ENCODE results near the gene PIK3C2G. TPM values are rescaled to one million over a fixed set of nuclear protein-coding genes. Genes with fewer than 3 reads are reported as not detected.

Gene PIK3C2G
- total and polyA plus RNA-seq, 2 experiments from 2014 or later: not detected

GRCh38 chr12:18551701-18552100 is 290.4 kb downstream of the PIK3C2G start:
- H3K9me3 ChIP-seq (ENCODE audit: low read depth): no peaks in the 10 kb centered on the region
- H3K27me3 ChIP-seq (replicated peaks; ENCODE audit: insufficient read depth): no peaks in the 10 kb centered on the region
- TF ChIP-seq EZH2 (IDR thresholded peaks at IDR 0.05; ENCODE audit: insufficient read depth, poor library complexity, severe bottlenecking): no peak
- TF ChIP-seq EZH2phosphoT487 (IDR thresholded peaks at IDR 0.05; ENCODE audit: insufficient read depth, low read depth): no peak
- no peak overlapping the region for H3K9ac ChIP-seq
- H2AFZ ChIP-seq: no peak overlapping the region
- no peak overlapping the region for H3K4me3 ChIP-seq
- no peaks in the 10 kb centered on the region for H4K20me1 ChIP-seq (ENCODE audit: insufficient read depth)
- no peaks in the 10 kb centered on the region for H3K9me2 ChIP-seq (ENCODE audit: insufficient read depth)
- no peaks in the 10 kb centered on the region for H3F3A ChIP-seq (ENCODE audit: insufficient read depth)
- H3K4me1 ChIP-seq (ENCODE audit: insufficient read depth): no peaks in the 10 kb centered on the region; the same call in 1 of the 2 replicates
- no peaks in the 10 kb centered on the region for H3K36me3 ChIP-seq (ENCODE audit: low read depth)
- DNase-seq: no peak
- WGBS, 2 experiments (ENCODE audit: low coverage in 1 of 2, low lambda C conversion rate in 2 of 2, missing lambda C conversion rate in 2 of 2): 80 to 90% methylated on average over 3 of the region's 3 CpGs
- H3K79me2 ChIP-seq (ENCODE audit: insufficient read depth): no peaks in the 10 kb centered on the region
- H3K4me2 ChIP-seq (ENCODE audit: unreplicated experiment): no peak overlapping the region
- no peak overlapping the region for H3K27ac ChIP-seq
- in situ Hi-C loops (cut with MboI): no loop called here

- Histone ChIP-seq H3F3A (ENCODE audit: insufficient read depth) (no peaks in the 10 kb centered on the region), H3K27me3 (replicated peaks; ENCODE audit: insufficient read depth) (no peaks in the 10 kb centered on the region), H4K20me1 (ENCODE audit: insufficient read depth) (no peaks in the 10 kb centered on the region), H3K36me3 (ENCODE audit: low read depth) (no peaks in the 10 kb centered on the region), H3K9me2 (ENCODE audit: insufficient read depth) (no peaks in the 10 kb centered on the region), H3K9me3 (ENCODE audit: low read depth) (no peaks in the 10 kb centered on the region), H3K4me1 (ENCODE audit: insufficient read depth) (no peaks in the 10 kb centered on the region), H3K9ac (no peak overlapping the region), H2AFZ (no peak overlapping the region), H3K4me3 (no peak overlapping the region), H3K27ac (no peak overlapping the region), H3K4me2 (ENCODE audit: unreplicated experiment) (no peak overlapping the region), H3K79me2 (ENCODE audit: insufficient read depth) (no peaks in the 10 kb centered on the region)
- DNase-seq: no peak
- TF ChIP-seq EZH2phosphoT487 (IDR thresholded peaks at IDR 0.05; ENCODE audit: insufficient read depth, low read depth): no peak
- no peak for TF ChIP-seq EZH2 (IDR thresholded peaks at IDR 0.05; ENCODE audit: insufficient read depth, poor library complexity, severe bottlenecking)
- WGBS, 2 experiments (ENCODE audit: low coverage in 1 of 2, low lambda C conversion rate in 2 of 2, missing lambda C conversion rate in 2 of 2): 94 to 95% methylated on average over 5 of the region's 5 CpGs
- in situ Hi-C loops (cut with MboI): no loop called here
Observed at GRCh38 chr12:18552829-18553228, 291.5 kb downstream of the PIK3C2G start.

- no peaks in the 10 kb centered on the region for H3K79me2 ChIP-seq (ENCODE audit: insufficient read depth)
- H3K4me2 ChIP-seq (ENCODE audit: unreplicated experiment): no peak overlapping the region
- no peak overlapping the region for H3K4me3 ChIP-seq
- no peaks in the 10 kb centered on the region for H3K9me3 ChIP-seq (ENCODE audit: low read depth)
- no peak overlapping the region for H2AFZ ChIP-seq
- in situ Hi-C loops (cut with MboI): no loop called here
- 86 to 100% methylated on average over 2 of the region's 2 CpGs for whole genome bisulfite sequencing, 2 experiments (ENCODE audit: low coverage in 1 of 2, low lambda C conversion rate in 2 of 2, missing lambda C conversion rate in 2 of 2)
- no peaks in the 10 kb centered on the region for H3K4me1 ChIP-seq (ENCODE audit: insufficient read depth)
- no peaks in the 10 kb centered on the region for H3K9me2 ChIP-seq (ENCODE audit: insufficient read depth)
- H3K36me3 ChIP-seq (ENCODE audit: low read depth): no peaks in the 10 kb centered on the region
- H3F3A ChIP-seq (ENCODE audit: insufficient read depth): no peaks in the 10 kb centered on the region
- H3K27ac ChIP-seq: no peak overlapping the region
- H3K9ac ChIP-seq: no peak overlapping the region
- TF ChIP-seq EZH2phosphoT487 (IDR thresholded peaks at IDR 0.05; ENCODE audit: insufficient read depth, low read depth) (no peak), EZH2 (IDR thresholded peaks at IDR 0.05; ENCODE audit: insufficient read depth, poor library complexity, severe bottlenecking) (no peak)
- H4K20me1 ChIP-seq (ENCODE audit: insufficient read depth): no peaks in the 10 kb centered on the region
- no peaks in the 10 kb centered on the region for H3K27me3 ChIP-seq (replicated peaks; ENCODE audit: insufficient read depth)
- DNase-seq: no peak
Observed at GRCh38 chr12:18556161-18556560, 294.8 kb downstream of the PIK3C2G start.

- WGBS, 2 experiments (ENCODE audit: low coverage in 1 of 2, low lambda C conversion rate in 2 of 2, missing lambda C conversion rate in 2 of 2): 50 to 61% methylated on average over 1 of the region's 1 CpG
- no peak overlapping the region for H3K4me3 ChIP-seq
- no peaks in the 10 kb centered on the region for H3F3A ChIP-seq (ENCODE audit: insufficient read depth)
- H3K4me2 ChIP-seq (ENCODE audit: unreplicated experiment): no peak overlapping the region
- no peaks in the 10 kb centered on the region for H3K27me3 ChIP-seq (replicated peaks; ENCODE audit: insufficient read depth)
- no peaks in the 10 kb centered on the region for H3K79me2 ChIP-seq (ENCODE audit: insufficient read depth)
- no peaks in the 10 kb centered on the region for H3K9me3 ChIP-seq (ENCODE audit: low read depth)
- TF ChIP-seq EZH2phosphoT487 (IDR thresholded peaks at IDR 0.05; ENCODE audit: insufficient read depth, low read depth) (no peak), EZH2 (IDR thresholded peaks at IDR 0.05; ENCODE audit: insufficient read depth, poor library complexity, severe bottlenecking) (no peak)
- DNase-seq: no peak
- H3K36me3 ChIP-seq (ENCODE audit: low read depth): no peaks in the 10 kb centered on the region
- H3K27ac ChIP-seq: no peak overlapping the region
- H3K9me2 ChIP-seq (ENCODE audit: insufficient read depth): no peaks in the 10 kb centered on the region
- no peaks in the 10 kb centered on the region for H4K20me1 ChIP-seq (ENCODE audit: insufficient read depth)
- H2AFZ ChIP-seq: no peak overlapping the region
- in situ Hi-C loops (cut with MboI): no loop called here
- no peaks in the 10 kb centered on the region for H3K4me1 ChIP-seq (ENCODE audit: insufficient read depth)
- no peak overlapping the region for H3K9ac ChIP-seq
Observed at GRCh38 chr12:18559242-18559641, 297.9 kb downstream of the PIK3C2G start.

GRCh38 chr12:18562531-18562930 is 301.2 kb downstream of the PIK3C2G start:
- Histone ChIP-seq H3K4me2 (ENCODE audit: unreplicated experiment) (no peak overlapping the region), H2AFZ (no peak overlapping the region)
- in situ Hi-C loops (cut with MboI): no loop called here

More at GRCh38 chr12:18562531-18562930, 301.2 kb downstream of the PIK3C2G start:
- H3F3A ChIP-seq (ENCODE audit: insufficient read depth): no peaks in the 10 kb centered on the region
- no peaks in the 10 kb centered on the region for H3K9me3 ChIP-seq (ENCODE audit: low read depth)
- H3K27me3 ChIP-seq (replicated peaks; ENCODE audit: insufficient read depth): no peaks in the 10 kb centered on the region
- H3K9ac ChIP-seq: no peak overlapping the region
- H3K36me3 ChIP-seq (ENCODE audit: low read depth): no peaks in the 10 kb centered on the region
- no peaks in the 10 kb centered on the region for H4K20me1 ChIP-seq (ENCODE audit: insufficient read depth)
- H3K79me2 ChIP-seq (ENCODE audit: insufficient read depth): no peaks in the 10 kb centered on the region
- no peak for DNase-seq
- no peak overlapping the region for H3K27ac ChIP-seq
- H3K4me1 ChIP-seq (ENCODE audit: insufficient read depth): no peaks in the 10 kb centered on the region
- 65 to 69% methylated on average over 4 of the region's 4 CpGs for WGBS, 2 experiments (ENCODE audit: low coverage in 1 of 2, low lambda C conversion rate in 2 of 2, missing lambda C conversion rate in 2 of 2)
- H3K4me3 ChIP-seq: no peak overlapping the region
- H3K9me2 ChIP-seq (ENCODE audit: insufficient read depth): no peaks in the 10 kb centered on the region
- TF ChIP-seq EZH2phosphoT487 (IDR thresholded peaks at IDR 0.05; ENCODE audit: insufficient read depth, low read depth): no peak
- no peak for TF ChIP-seq EZH2 (IDR thresholded peaks at IDR 0.05; ENCODE audit: insufficient read depth, poor library complexity, severe bottlenecking)
